HEK293 (cell line): Measurements from ENCODE around the gene PDCL3.

Experiments used
- CTCF ChIA-PET: fragments of 350-600 bp; formaldehyde crosslinking; extraction: SDS; loops from one replicate; lab custom pipeline; 2021; ENCODE audit warnings: antibody characterized with exemption; lab: Yijun Ruan, JAX
- POLR2A ChIA-PET: fragments of 300-600 bp; formaldehyde crosslinking; extraction: SDS; loops from one replicate; lab custom pipeline; 2020; ENCODE audit warnings: antibody characterized with exemption, inconsistent platforms; lab: Yijun Ruan, JAX
- H3K27ac ChIP-seq: fragments of 200-500 bp; sonication (Bioruptor generic); 2 replicates; pipeline ENCODE4 v1.5.1; 2014; ENCODE audit warnings: low read depth, low read length, control low read depth, inconsistent platforms; ENCODE audit errors: extremely low read depth
- H3K36me3 ChIP-seq, 2 experiments: fragments of 200-500 bp in 1 of 2; sonication (Bioruptor generic) in 1 of 2; 1 replicate in 1 of 2; 2 replicates in 1 of 2; pipeline ENCODE4 v1.5.1; 2014 to 2017; ENCODE audit warnings: inconsistent platforms in 2 of 2, low read length in 2 of 2; ENCODE audit not compliant: control insufficient read depth in 2 of 2, insufficient read depth in 1 of 2
- H3K4me1 ChIP-seq: fragments of 200-500 bp; sonication (Bioruptor generic); 2 replicates; pipeline ENCODE4 v1.5.1; 2014; ENCODE audit warnings: mild to moderate bottlenecking, low read length, inconsistent platforms; ENCODE audit not compliant: control insufficient read depth, insufficient read depth
- H3K4me3 ChIP-seq: 2 replicates; pipeline ENCODE4 v1.5.1; 2011; ENCODE audit warnings: low read depth, mild to moderate bottlenecking, control low read depth, low read length, moderate library complexity
- H3K9me3 ChIP-seq: fragments of 200-500 bp; sonication (Bioruptor generic); 2 replicates; pipeline ENCODE4 v1.5.1; 2014; ENCODE audit warnings: low read depth, low read length, inconsistent platforms; ENCODE audit not compliant: control insufficient read depth, insufficient read depth
- FEZF1 ChIP-seq: fragments of 450-650 bp; formaldehyde crosslinking; IDR thresholded peaks from 2 replicates; pipeline ENCODE4 v1.5.1; 2016; ENCODE audit warnings: missing biosample characterization, missing genetic modification characterization
- HOXC10 ChIP-seq: sonication (generic); formaldehyde crosslinking; IDR thresholded peaks from 2 replicates; pipeline ENCODE4 v1.8.1; 2023; ENCODE audit warnings: mild to moderate bottlenecking, missing genetic modification reagents
- KLF7 ChIP-seq: fragments of 450-650 bp; formaldehyde crosslinking; IDR thresholded peaks from 2 replicates; pipeline ENCODE4 v1.5.1; 2016; ENCODE audit warnings: missing biosample characterization, missing genetic modification characterization, borderline replicate concordance
- PRDM1 ChIP-seq: fragments of 450-650 bp; formaldehyde crosslinking; IDR thresholded peaks from 2 replicates; pipeline ENCODE4; 2016; ENCODE audit warnings: missing biosample characterization, missing genetic modification characterization
- SP2 ChIP-seq: fragments of 450-650 bp; formaldehyde crosslinking; IDR thresholded peaks from 2 replicates; pipeline ENCODE4 v1.5.1; 2016; ENCODE audit warnings: missing biosample characterization, missing genetic modification characterization
- TRIM28 ChIP-seq: IDR thresholded peaks from 2 replicates; pipeline ENCODE4 v1.6.1; 2011; ENCODE audit warnings: low read length, control low read depth, borderline replicate concordance
- ZBTB1 ChIP-seq: fragments of 450-650 bp; formaldehyde crosslinking; IDR thresholded peaks from 2 replicates; pipeline ENCODE4 v1.5.1; 2016; ENCODE audit warnings: missing biosample characterization, missing genetic modification characterization
- ZNF10 ChIP-seq: fragments of 450-650 bp; formaldehyde crosslinking; IDR thresholded peaks from 2 replicates; pipeline ENCODE4 v1.5.1; 2017; ENCODE audit warnings: missing biosample characterization, missing genetic modification characterization
- ZNF112 ChIP-seq: fragments of 450-650 bp; formaldehyde crosslinking; IDR thresholded peaks from 2 replicates; pipeline ENCODE4 v1.5.0; 2017; ENCODE audit warnings: missing biosample characterization, missing genetic modification characterization
- ZNF114 ChIP-seq: fragments of 450-650 bp; formaldehyde crosslinking; IDR thresholded peaks from 2 replicates; pipeline ENCODE4 v1.5.0; 2017; ENCODE audit warnings: missing biosample characterization, missing genetic modification characterization
- ZNF132 ChIP-seq: fragments of 450-650 bp; formaldehyde crosslinking; IDR thresholded peaks from 2 replicates; pipeline ENCODE4 v1.5.1; 2017; ENCODE audit warnings: missing biosample characterization, missing genetic modification characterization, borderline replicate concordance
- ZNF211 ChIP-seq: fragments of 450-650 bp; formaldehyde crosslinking; IDR thresholded peaks from 2 replicates; pipeline ENCODE4 v1.5.1; 2016; ENCODE audit warnings: low read depth, missing biosample characterization, missing genetic modification characterization
- ZNF223 ChIP-seq: fragments of 450-650 bp; formaldehyde crosslinking; IDR thresholded peaks from 2 replicates; pipeline ENCODE4 v1.5.1; 2016; ENCODE audit warnings: missing biosample characterization, missing genetic modification characterization
- ZNF37A ChIP-seq: fragments of 450-650 bp; IDR thresholded peaks from 2 replicates; pipeline ENCODE4 v1.5.1; 2018; ENCODE audit warnings: missing biosample characterization, missing genetic modification characterization
- ZNF473 ChIP-seq: fragments of 450-650 bp; formaldehyde crosslinking; IDR thresholded peaks from 2 replicates; pipeline ENCODE4 v1.5.1; 2017; ENCODE audit warnings: missing biosample characterization, missing genetic modification characterization
- ZNF501 ChIP-seq: fragments of 450-650 bp; formaldehyde crosslinking; IDR thresholded peaks from 2 replicates; pipeline ENCODE4 v1.5.1; 2016; ENCODE audit warnings: missing biosample characterization, missing genetic modification characterization
- ZNF623 ChIP-seq: fragments of 450-650 bp; formaldehyde crosslinking; IDR thresholded peaks from 2 replicates; pipeline ENCODE4 v1.5.1; 2016; ENCODE audit warnings: missing biosample characterization, missing genetic modification characterization
- ZNF660 ChIP-seq: fragments of 450-650 bp; IDR thresholded peaks from 2 replicates; pipeline ENCODE4 v1.5.1; 2018; ENCODE audit warnings: missing biosample characterization, mild to moderate bottlenecking, missing genetic modification characterization
- ZNF670 ChIP-seq: fragments of 450-650 bp; formaldehyde crosslinking; IDR thresholded peaks from 2 replicates; pipeline ENCODE4 v1.5.1; 2016; ENCODE audit warnings: missing biosample characterization, missing genetic modification characterization, low read depth
- ZNF701 ChIP-seq: fragments of 450-650 bp; formaldehyde crosslinking; IDR thresholded peaks from 2 replicates; pipeline ENCODE4 v1.5.1; 2016; ENCODE audit warnings: missing biosample characterization, missing genetic modification characterization
- ZNF776 ChIP-seq: fragments of 450-650 bp; formaldehyde crosslinking; IDR thresholded peaks from 2 replicates; pipeline ENCODE4 v1.5.0; 2017; ENCODE audit warnings: missing biosample characterization, missing genetic modification characterization, borderline replicate concordance
- ZNF777 ChIP-seq: fragments of 450-650 bp; formaldehyde crosslinking; IDR thresholded peaks from 2 replicates; pipeline ENCODE4 v1.5.1; 2017; ENCODE audit warnings: missing biosample characterization, missing genetic modification characterization, borderline replicate concordance
- TF ChIP-seq, protein P1 (sequence below): fragments of 450-650 bp; formaldehyde crosslinking; IDR thresholded peaks from 2 replicates; pipeline ENCODE4 v1.5.1; 2016; ENCODE audit warnings: missing biosample characterization, missing genetic modification characterization
- TF ChIP-seq, protein P2 (sequence below): fragments of 450-650 bp; formaldehyde crosslinking; IDR thresholded peaks from 2 replicates; pipeline ENCODE4 v1.5.1; 2016; ENCODE audit warnings: missing biosample characterization, missing genetic modification characterization
- TF ChIP-seq, protein P3 (sequence below): fragments of 450-650 bp; formaldehyde crosslinking; IDR thresholded peaks from 2 replicates; pipeline ENCODE4 v1.5.1; 2016; ENCODE audit warnings: missing biosample characterization, missing genetic modification characterization
- TF ChIP-seq, protein P4 (sequence below): fragments of 450-650 bp; formaldehyde crosslinking; IDR thresholded peaks from 2 replicates; pipeline ENCODE4 v1.5.1; 2016; ENCODE audit warnings: missing biosample characterization, missing genetic modification characterization
- TF ChIP-seq, protein P5 (sequence below): fragments of 450-650 bp; formaldehyde crosslinking; IDR thresholded peaks from 2 replicates; pipeline ENCODE4 v1.5.1; 2016; ENCODE audit warnings: missing biosample characterization, missing genetic modification characterization, low read depth

PDCL3 gene

DNA sequence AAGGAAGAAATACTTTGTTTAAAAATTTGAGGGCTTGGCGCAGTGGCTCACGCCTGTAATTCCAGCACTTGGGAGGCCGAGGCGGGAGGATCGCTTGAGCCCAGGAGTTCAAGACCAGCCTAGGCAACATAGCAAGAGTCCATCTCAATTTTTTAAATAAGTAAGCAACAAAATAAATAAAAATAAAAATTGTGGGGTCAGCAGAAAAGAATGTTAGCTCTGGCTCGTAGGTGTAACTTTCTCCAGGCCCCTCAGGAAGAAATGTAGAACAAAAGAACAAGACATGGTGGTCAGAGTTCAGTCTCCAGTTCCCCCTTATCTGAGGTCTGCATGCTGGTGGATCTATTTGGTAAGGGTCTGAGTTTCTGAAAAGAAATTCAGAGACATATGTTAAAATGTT lies 20.4 kb upstream of the PDCL3 start:
- CTCF ChIA-PET: no interaction called here
- no peak overlapping the region for H3K27ac ChIP-seq
- H3K4me3 ChIP-seq: no peak overlapping the region
- H3K4me1 ChIP-seq: no peaks in the 10 kb centered on the region
- TF ChIP-seq ZNF132 (tag by site-specific recombination) (no peak), FEZF1 (tag by site-specific recombination) (no peak), ZNF37A (tag by site-specific recombination) (no peak), ZNF112 (tag by site-specific recombination) (no peak), KLF7 (tag by site-specific recombination) (no peak), ZNF501 (tag by site-specific recombination) (no peak), ZNF777 (tag by site-specific recombination) (no peak), ZNF473 (no peak), ZBTB1 (tag by site-specific recombination) (no peak)
- TF ChIP-seq, protein P1, sequence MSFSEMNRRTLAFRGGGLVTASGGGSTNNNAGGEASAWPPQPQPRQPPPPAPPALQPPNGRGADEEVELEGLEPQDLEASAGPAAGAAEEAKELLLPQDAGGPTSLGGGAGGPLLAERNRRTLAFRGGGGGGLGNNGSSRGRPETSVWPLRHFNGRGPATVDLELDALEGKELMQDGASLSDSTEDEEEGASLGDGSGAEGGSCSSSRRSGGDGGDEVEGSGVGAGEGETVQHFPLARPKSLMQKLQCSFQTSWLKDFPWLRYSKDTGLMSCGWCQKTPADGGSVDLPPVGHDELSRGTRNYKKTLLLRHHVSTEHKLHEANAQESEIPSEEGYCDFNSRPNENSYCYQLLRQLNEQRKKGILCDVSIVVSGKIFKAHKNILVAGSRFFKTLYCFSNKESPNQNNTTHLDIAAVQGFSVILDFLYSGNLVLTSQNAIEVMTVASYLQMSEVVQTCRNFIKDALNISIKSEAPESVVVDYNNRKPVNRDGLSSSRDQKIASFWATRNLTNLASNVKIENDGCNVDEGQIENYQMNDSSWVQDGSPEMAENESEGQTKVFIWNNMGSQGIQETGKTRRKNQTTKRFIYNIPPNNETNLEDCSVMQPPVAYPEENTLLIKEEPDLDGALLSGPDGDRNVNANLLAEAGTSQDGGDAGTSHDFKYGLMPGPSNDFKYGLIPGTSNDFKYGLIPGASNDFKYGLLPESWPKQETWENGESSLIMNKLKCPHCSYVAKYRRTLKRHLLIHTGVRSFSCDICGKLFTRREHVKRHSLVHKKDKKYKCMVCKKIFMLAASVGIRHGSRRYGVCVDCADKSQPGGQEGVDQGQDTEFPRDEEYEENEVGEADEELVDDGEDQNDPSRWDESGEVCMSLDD (tag by site-specific recombination): no peak
- TF ChIP-seq, protein P2, sequence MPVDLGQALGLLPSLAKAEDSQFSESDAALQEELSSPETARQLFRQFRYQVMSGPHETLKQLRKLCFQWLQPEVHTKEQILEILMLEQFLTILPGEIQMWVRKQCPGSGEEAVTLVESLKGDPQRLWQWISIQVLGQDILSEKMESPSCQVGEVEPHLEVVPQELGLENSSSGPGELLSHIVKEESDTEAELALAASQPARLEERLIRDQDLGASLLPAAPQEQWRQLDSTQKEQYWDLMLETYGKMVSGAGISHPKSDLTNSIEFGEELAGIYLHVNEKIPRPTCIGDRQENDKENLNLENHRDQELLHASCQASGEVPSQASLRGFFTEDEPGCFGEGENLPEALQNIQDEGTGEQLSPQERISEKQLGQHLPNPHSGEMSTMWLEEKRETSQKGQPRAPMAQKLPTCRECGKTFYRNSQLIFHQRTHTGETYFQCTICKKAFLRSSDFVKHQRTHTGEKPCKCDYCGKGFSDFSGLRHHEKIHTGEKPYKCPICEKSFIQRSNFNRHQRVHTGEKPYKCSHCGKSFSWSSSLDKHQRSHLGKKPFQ (tag by site-specific recombination): no peak
- TF ChIP-seq, protein P3, sequence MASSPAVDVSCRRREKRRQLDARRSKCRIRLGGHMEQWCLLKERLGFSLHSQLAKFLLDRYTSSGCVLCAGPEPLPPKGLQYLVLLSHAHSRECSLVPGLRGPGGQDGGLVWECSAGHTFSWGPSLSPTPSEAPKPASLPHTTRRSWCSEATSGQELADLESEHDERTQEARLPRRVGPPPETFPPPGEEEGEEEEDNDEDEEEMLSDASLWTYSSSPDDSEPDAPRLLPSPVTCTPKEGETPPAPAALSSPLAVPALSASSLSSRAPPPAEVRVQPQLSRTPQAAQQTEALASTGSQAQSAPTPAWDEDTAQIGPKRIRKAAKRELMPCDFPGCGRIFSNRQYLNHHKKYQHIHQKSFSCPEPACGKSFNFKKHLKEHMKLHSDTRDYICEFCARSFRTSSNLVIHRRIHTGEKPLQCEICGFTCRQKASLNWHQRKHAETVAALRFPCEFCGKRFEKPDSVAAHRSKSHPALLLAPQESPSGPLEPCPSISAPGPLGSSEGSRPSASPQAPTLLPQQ (tag by site-specific recombination): no peak
- no peaks in the 10 kb centered on the region for H3K36me3 ChIP-seq
- no peaks in the 10 kb centered on the region for H3K9me3 ChIP-seq
- POLR2A ChIA-PET: no interaction called here

DNA sequence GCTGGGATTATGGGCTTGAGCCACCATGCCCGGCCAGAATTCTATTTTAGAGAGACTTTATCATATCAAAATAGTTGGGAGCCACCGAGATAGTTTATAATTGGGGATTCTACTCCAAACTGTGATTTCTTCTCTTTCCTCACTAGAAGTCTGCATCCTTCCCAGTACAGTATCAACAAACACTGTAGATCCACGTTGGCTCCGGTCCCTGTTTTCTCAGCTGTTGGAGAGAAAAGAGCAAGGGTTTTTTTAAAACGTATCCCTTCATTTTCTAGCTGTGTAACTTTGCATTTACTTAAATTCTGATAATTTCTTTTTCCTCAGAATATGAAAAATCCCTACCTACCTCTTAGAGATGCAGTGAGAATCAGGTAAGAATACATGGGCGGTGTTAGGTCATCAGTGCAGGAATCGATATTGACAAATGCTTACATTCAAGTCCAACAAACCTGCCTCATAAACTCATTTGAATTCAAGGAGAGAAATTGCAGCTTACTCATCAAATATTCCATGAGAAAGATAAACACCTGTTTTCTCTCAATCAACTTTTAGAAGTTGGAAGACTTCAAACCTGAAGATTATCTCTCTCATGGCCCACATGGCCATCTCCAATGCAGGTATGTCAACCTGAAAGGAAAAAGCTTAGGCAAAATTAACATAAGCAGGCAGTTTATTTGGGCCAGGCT lies 17.7 kb upstream of the PDCL3 start:
- H3K36me3 ChIP-seq: no peaks in the 10 kb centered on the region
- no peak overlapping the region for H3K27ac ChIP-seq
- POLR2A ChIA-PET: interaction anchor here (0.6 kb wide), 1 partner anchor 26 kb away, joined by 3 read pairs; no protein-coding TSS in a partner anchor
- CTCF ChIA-PET: no interaction called here
- no peaks in the 10 kb centered on the region for H3K9me3 ChIP-seq
- H3K4me3 ChIP-seq: no peak overlapping the region
- no peaks in the 10 kb centered on the region for H3K4me1 ChIP-seq
- TF ChIP-seq TRIM28: no peak
- no peak for TF ChIP-seq ZNF701 (tag by site-specific recombination)
- TF ChIP-seq ZNF670: no peak
- TF ChIP-seq, protein P4, sequence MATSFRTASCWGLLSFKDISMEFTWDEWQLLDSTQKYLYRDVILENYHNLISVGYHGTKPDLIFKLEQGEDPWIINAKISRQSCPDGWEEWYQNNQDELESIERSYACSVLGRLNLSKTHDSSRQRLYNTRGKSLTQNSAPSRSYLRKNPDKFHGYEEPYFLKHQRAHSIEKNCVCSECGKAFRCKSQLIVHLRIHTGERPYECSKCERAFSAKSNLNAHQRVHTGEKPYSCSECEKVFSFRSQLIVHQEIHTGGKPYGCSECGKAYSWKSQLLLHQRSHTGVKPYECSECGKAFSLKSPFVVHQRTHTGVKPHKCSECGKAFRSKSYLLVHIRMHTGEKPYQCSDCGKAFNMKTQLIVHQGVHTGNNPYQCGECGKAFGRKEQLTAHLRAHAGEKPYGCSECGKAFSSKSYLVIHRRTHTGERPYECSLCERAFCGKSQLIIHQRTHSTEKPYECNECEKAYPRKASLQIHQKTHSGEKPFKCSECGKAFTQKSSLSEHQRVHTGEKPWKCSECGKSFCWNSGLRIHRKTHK (tag by site-specific recombination): no peak
- TF ChIP-seq ZNF223 (tag by site-specific recombination): no peak
- no peak for TF ChIP-seq ZNF660
- no peak for TF ChIP-seq ZNF10
- no peak for TF ChIP-seq ZNF776 (tag by site-specific recombination)
- no peak for TF ChIP-seq SP2 (tag by site-specific recombination)
- TF ChIP-seq PRDM1: no peak
- no peak for TF ChIP-seq HOXC10 (CRISPR knock-in tag)
- no peak for TF ChIP-seq ZNF114 (tag by site-specific recombination)
- TF ChIP-seq ZNF211: no peak
- TF ChIP-seq, protein P5, sequence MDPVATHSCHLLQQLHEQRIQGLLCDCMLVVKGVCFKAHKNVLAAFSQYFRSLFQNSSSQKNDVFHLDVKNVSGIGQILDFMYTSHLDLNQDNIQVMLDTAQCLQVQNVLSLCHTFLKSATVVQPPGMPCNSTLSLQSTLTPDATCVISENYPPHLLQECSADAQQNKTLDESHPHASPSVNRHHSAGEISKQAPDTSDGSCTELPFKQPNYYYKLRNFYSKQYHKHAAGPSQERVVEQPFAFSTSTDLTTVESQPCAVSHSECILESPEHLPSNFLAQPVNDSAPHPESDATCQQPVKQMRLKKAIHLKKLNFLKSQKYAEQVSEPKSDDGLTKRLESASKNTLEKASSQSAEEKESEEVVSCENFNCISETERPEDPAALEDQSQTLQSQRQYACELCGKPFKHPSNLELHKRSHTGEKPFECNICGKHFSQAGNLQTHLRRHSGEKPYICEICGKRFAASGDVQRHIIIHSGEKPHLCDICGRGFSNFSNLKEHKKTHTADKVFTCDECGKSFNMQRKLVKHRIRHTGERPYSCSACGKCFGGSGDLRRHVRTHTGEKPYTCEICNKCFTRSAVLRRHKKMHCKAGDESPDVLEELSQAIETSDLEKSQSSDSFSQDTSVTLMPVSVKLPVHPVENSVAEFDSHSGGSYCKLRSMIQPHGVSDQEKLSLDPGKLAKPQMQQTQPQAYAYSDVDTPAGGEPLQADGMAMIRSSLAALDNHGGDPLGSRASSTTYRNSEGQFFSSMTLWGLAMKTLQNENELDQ (tag by site-specific recombination): no peak
- TF ChIP-seq ZNF623 (tag by site-specific recombination): no peak
